Measurements from ENCODE around the gene TATDN2.

TATDN2 gene

GRCh38 chr3:10248184-10248983 is at the start of gene TATDN2:
TATDN2 (plus strand) TSS chr3:10248459; CDS start chr3:10249201, 742 bp downstream.
- no peak for TF ChIP-seq GATA1 (IDR thresholded peaks at IDR 0.05; ENCODE audit: low read depth, low read length)
- TF ChIP-seq POLR2A (IDR thresholded peaks at IDR 0.05; ENCODE audit: low read length): peak; percentile 91
- peak; percentile 96 to 97 for DNase-seq

GRCh38 chr3:10198761-10199649 is 49.3 kb upstream of the TATDN2 start:
- peak; percentile 72 to 77 for DNase-seq
- TF ChIP-seq GATA1 (IDR thresholded peaks at IDR 0.05; ENCODE audit: low read depth, low read length): no peak
- peak; percentile 54 for TF ChIP-seq POLR2A (IDR thresholded peaks at IDR 0.05; ENCODE audit: low read length)

- DNase-seq: no peak
Measured at GRCh38 chr3:10204921-10205320, 43.3 kb upstream of the TATDN2 start.

GRCh38 chr3:10205451-10206165 is 42.7 kb upstream of the TATDN2 start:
- TF ChIP-seq GATA1 (IDR thresholded peaks at IDR 0.05; ENCODE audit: low read depth, low read length) (no peak), POLR2A (IDR thresholded peaks at IDR 0.05; ENCODE audit: low read length) (no peak)
- no peak for DNase-seq

More at GRCh38 chr3:10204921-10205320, 43.3 kb upstream of the TATDN2 start:
- no peak for TF ChIP-seq POLR2A (IDR thresholded peaks at IDR 0.05; ENCODE audit: low read length)
- TF ChIP-seq GATA1 (IDR thresholded peaks at IDR 0.05; ENCODE audit: low read depth, low read length): no peak

- no peak for TF ChIP-seq POLR2A (IDR thresholded peaks at IDR 0.05; ENCODE audit: low read length)
- TF ChIP-seq GATA1 (IDR thresholded peaks at IDR 0.05; ENCODE audit: low read depth, low read length): no peak
- no peak for DNase-seq
Measured at GRCh38 chr3:10206166-10206511, 42.1 kb upstream of the TATDN2 start.

- TF ChIP-seq GATA1 (IDR thresholded peaks at IDR 0.05; ENCODE audit: low read depth, low read length): no peak
- TF ChIP-seq POLR2A (IDR thresholded peaks at IDR 0.05; ENCODE audit: low read length): no peak
- DNase-seq: no peak
Measured at GRCh38 chr3:10213156-10213792, 35.0 kb upstream of the TATDN2 start.

- no peak for DNase-seq
- no peak for TF ChIP-seq POLR2A (IDR thresholded peaks at IDR 0.05; ENCODE audit: low read length)
- TF ChIP-seq GATA1 (IDR thresholded peaks at IDR 0.05; ENCODE audit: low read depth, low read length): no peak
Measured at GRCh38 chr3:10215578-10216368, 32.5 kb upstream of the TATDN2 start.

- DNase-seq: no peak
- TF ChIP-seq POLR2A (IDR thresholded peaks at IDR 0.05; ENCODE audit: low read length) (no peak), GATA1 (IDR thresholded peaks at IDR 0.05; ENCODE audit: low read depth, low read length) (no peak)
Measured at GRCh38 chr3:10217359-10217758, 30.9 kb upstream of the TATDN2 start.

GRCh38 chr3:10219737-10220136 is 28.5 kb upstream of the TATDN2 start:
- no peak for TF ChIP-seq POLR2A (IDR thresholded peaks at IDR 0.05; ENCODE audit: low read length)
- no peak for TF ChIP-seq GATA1 (IDR thresholded peaks at IDR 0.05; ENCODE audit: low read depth, low read length)
- DNase-seq: no peak

- no peak for DNase-seq
- TF ChIP-seq GATA1 (IDR thresholded peaks at IDR 0.05; ENCODE audit: low read depth, low read length): no peak
- TF ChIP-seq POLR2A (IDR thresholded peaks at IDR 0.05; ENCODE audit: low read length): no peak
Measured at GRCh38 chr3:10223676-10224639, 24.3 kb upstream of the TATDN2 start.

GRCh38 chr3:10224794-10225665 is 23.2 kb upstream of the TATDN2 start:
- TF ChIP-seq POLR2A (IDR thresholded peaks at IDR 0.05; ENCODE audit: low read length) (no peak), GATA1 (IDR thresholded peaks at IDR 0.05; ENCODE audit: low read depth, low read length) (no peak)
- DNase-seq: peak; percentile 68 to 77
